Smooth muscle cell of the pulmonary artery (primary cell): ENCODE data around the gene DIO2. TPM values are rescaled to one million over a fixed set of nuclear protein-coding genes. Genes with fewer than 3 reads are reported as not detected.

ENCODE experiments used
- total RNA-seq: library from RNA; depleted of rRNA; stranded (reverse); fragments of >200 nt; gene quantifications from 2 replicates; pipeline ENCODE4 v1.2.3, GENCODE V29; 2014

Gene DIO2
- 18.7 and 97.5 TPM in 2 replicates for total RNA-seq

DNA sequence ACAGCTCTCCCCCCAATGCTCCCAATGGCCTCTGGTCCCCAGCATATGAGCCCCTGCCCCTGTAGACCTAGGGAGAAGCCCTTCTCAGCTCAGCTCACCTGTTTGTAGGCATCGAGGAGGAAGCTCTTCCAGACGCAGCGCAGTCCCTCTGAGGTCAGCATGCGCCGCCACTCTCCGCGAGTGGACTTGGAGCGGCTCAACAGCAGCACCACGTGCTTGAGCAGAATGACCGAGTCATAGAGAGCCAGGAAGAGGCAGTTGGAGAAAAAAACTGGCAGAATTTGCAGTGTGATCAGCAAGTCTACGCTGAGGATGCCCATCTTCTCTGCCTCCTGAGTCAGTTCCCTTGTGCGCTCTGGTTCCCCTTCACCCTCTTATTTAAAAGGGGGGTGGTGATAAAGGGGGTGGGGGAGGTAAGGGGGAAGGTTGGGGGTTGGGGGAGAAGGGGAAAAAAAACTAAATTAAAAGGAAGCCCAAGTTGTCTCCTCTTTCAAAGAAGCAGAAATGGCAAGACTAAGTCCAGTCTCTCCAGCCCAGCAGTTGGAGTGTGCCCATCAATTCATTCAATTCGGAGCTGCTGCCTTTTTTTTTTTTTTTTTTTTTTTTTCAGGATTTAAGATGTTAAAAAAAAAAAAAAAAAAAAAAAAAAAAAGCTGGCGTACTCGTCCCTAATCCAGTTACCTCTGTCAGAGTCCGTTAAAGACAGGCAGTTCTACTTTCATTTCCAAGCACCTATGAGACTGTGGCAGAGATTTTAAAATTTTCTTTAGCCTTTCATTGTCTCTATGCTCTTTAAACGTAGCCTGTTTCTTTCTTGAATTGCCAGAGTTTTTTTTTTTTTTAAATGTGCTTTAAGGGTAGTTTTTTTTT lies at the start of gene DIO2:
TSS of gene DIO2 (minus strand) at position 352 of the 870 bp plus-strand sequence. CDS start at position 320, 32 bp downstream.

